Measurements from ENCODE around the gene TEAD4.

DNA sequence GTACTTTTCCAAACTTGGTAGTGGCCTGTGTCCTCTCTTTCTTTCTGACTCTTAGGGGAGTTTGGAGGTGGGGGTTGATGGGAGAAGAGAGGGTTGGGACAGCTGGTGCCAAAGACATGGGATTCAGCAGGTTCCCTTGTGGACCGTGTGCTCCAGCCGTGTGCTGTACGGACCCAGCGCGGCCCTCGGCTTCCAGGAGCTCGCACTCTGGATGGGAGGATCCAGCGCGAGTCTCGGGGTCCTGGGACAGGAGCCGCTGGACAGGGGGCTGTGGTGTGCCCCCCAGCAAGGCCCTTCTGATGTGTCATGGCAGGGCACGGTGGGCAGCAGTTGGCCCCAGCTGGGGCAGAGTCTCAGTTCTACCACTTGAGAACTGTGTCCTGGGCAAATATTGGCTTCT is 73.0 kb downstream of the TEAD4 start:
- no peak for TF ChIP-seq CTCF (IDR thresholded peaks at IDR 0.05)
- no peak for TF ChIP-seq POLR2A (IDR thresholded peaks at IDR 0.05)
